ENCODE measurements around the gene TMEM187. TPM values are rescaled to one million over a fixed set of nuclear protein-coding genes. Genes with fewer than 3 reads are reported as not detected.
A peak's percentile ranks its signal among the peaks of the same experiment; 100 is the strongest.

TMEM187 gene
- total and polyA plus RNA-seq, 12 donors = 3.4 to 13.2 (median 7.5) TPM

DNA sequence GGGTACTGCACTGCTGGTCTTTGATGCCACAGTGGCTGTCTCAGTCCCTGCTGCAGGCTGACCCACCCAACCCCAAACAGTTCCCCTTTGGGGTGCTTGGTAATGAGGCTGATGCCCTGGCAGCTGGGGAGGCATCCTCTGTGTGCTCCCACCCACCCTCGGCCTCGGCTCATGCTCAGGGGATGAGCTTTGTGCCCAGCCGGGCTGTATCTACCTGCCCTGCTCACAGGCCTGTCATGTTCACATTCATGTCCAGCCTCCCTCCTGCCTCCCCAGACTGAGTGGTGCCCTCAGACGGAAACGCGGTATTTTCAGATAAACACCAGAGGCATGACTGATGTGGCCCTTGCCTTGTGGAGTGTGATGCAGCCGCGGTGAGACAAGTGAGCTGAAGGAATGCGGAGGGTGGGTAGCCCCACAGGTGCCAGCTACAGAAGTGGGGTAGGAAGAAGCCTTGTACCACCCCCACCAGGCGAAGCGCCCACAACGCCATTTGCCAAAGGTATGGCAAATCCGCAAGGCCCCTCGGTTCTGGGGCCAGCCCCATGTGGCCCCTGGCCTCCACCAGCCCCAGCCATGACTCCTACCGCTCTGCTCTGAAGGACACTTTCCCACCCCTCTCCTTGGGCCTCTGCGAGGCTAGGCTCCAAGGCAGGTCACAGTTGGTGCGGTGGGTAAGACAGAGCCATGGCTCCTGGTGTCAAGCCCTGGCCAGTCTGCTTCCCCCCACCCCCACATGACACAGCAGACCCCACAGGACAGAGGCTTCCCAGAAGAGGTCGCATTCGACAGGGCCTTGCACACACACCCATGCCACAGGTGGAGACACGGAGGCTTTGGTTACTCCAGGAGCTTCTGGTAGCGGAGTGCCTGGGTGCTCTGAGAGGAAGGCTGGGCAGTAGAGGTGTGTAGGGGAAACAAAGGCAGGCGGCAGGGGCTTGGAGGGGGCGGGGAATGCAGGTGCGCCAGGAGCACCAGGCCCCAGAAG, 26.3 kb upstream of the TMEM187 start:
- TF ChIP-seq, protein P1, sequence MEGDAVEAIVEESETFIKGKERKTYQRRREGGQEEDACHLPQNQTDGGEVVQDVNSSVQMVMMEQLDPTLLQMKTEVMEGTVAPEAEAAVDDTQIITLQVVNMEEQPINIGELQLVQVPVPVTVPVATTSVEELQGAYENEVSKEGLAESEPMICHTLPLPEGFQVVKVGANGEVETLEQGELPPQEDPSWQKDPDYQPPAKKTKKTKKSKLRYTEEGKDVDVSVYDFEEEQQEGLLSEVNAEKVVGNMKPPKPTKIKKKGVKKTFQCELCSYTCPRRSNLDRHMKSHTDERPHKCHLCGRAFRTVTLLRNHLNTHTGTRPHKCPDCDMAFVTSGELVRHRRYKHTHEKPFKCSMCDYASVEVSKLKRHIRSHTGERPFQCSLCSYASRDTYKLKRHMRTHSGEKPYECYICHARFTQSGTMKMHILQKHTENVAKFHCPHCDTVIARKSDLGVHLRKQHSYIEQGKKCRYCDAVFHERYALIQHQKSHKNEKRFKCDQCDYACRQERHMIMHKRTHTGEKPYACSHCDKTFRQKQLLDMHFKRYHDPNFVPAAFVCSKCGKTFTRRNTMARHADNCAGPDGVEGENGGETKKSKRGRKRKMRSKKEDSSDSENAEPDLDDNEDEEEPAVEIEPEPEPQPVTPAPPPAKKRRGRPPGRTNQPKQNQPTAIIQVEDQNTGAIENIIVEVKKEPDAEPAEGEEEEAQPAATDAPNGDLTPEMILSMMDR (IDR thresholded peaks at IDR 0.05) = no peak
- H3K4me3 ChIP-seq = no peak overlapping the region
- H3K27ac ChIP-seq = peak overlapping the region in 2 of 10 donors; percentile 70 to 78
- ATAC-seq (no peak), DNase-seq (no peak)
- peaks cover 0 to 48% (median 11%) of the 10 kb centered on the region in 9 donors for H3K4me1 ChIP-seq
- peaks cover 0 to 34% (median 0%) of the 10 kb centered on the region in 9 donors for H3K36me3 ChIP-seq
- H3K27me3 ChIP-seq = peaks cover 0 to 38% (median 0%) of the 10 kb centered on the region in 7 donors
- intact Hi-C loops (cut with DNase I) = loop anchor here in 2 of 10 donors (5.0 to 10.0 kb wide), 2 partner anchors 151 to 184 kb away; partner anchors contain the start of genes IDH3G (in 1 of the 2), PLXNB3 (in 1 of the 2) and SSR4 (in 1 of the 2)
- whole genome bisulfite sequencing, 2 donors = 82 to 85% methylated on average over 22 to 24 of the region's 24 CpGs
- no peaks in the 10 kb centered on the region for H3K9me3 ChIP-seq

DNA sequence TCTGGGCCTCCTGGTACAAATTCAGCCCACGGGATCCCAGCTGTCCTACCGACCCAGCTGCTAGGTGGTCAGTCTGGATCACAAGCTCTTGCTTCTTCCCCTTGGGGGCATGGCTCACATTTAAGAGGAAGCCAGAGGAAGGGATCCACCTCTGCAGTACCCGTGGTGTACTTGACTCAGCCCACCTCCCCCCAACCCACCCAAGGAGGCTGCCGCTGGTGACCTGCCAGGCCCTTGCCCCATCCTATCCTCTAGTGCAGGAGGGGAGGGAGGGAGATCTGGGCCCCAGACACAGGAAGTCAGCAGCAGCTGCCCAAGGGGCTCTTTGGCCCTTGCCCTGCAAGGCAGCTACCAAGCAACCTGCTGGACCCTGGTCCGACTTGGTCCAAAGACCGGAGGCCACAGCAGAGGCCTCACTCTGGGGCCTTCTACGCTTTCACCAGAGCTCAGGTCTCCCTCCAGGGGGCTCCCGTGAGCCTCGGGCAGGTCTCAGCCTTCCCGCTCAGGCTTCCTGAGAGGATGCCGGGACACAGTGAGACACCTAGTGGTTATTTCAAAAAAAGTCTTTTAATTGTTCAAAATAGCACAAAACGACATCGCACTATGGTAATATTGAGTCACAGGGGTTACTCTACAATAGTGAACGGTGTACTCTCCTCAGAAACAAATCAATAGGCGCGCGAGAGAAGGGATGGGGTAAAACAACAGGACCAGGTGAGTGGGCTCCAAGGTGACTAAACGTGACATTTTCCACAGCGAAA, 25.4 kb upstream of the TMEM187 start:
- intact Hi-C loops (cut with DNase I) = loop anchor here in 2 of 10 donors (5.0 to 10.0 kb wide), 2 partner anchors 152 to 185 kb away; partner anchors contain the start of genes IDH3G (in 1 of the 2), PLXNB3 (in 1 of the 2) and SSR4 (in 1 of the 2)

GRCh38 chrX:153948002-153948466, 24.5 kb upstream of the TMEM187 start:
- ATAC-seq = peak in 5 of 8 donors; percentile 47 to 65 (median 55)
- peak overlapping the region; percentile 11 to 78 (median 70) for H3K27ac ChIP-seq
- peaks cover 0 to 40% (median 13%) of the 10 kb centered on the region in 9 donors for H3K4me1 ChIP-seq
- H3K36me3 ChIP-seq = peaks cover 0 to 52% (median 4%) of the 10 kb centered on the region in 9 donors
- TF ChIP-seq, protein P1 (IDR thresholded peaks at IDR 0.05) = no peak
- H3K4me3 ChIP-seq = no peak overlapping the region
- DNase-seq = peak in 1 of 2 donors; percentile 35
- H3K9me3 ChIP-seq = no peaks in the 10 kb centered on the region
- intact Hi-C loops (cut with DNase I) = loop anchor here in 3 of 10 donors (2.0 to 10.0 kb wide), 4 partner anchors 25 to 186 kb away; partner anchors contain the start of genes PLXNB3 (in 2 of the 3), IDH3G (in 1 of the 3) and SSR4 (in 1 of the 3)
- WGBS, 2 donors = 43 to 58% methylated on average over 9 to 10 of the region's 10 CpGs
- peaks cover 0 to 20% (median 0%) of the 10 kb centered on the region in 7 donors for H3K27me3 ChIP-seq

More for the DNA sequence above, 25.4 kb upstream of the TMEM187 start:
- DNase-seq = peak; percentile 64 to 73
- H3K4me1 ChIP-seq = peaks cover 0 to 40% (median 11%) of the 10 kb centered on the region in 9 donors
- WGBS, 2 donors = 40 to 42% methylated on average over 19 of the region's 19 CpGs
- no peak overlapping the region for H3K4me3 ChIP-seq
- peak overlapping the region; percentile 11 to 78 (median 70) for H3K27ac ChIP-seq
- peak; percentile 48 to 81 (median 71) for ATAC-seq
- H3K9me3 ChIP-seq = no peaks in the 10 kb centered on the region
- TF ChIP-seq, protein P1 (IDR thresholded peaks at IDR 0.05) = peak; percentile 62 to 91 (median 75)
- peaks cover 0 to 43% (median 3%) of the 10 kb centered on the region in 9 donors for H3K36me3 ChIP-seq
- H3K27me3 ChIP-seq = peaks cover 0 to 29% (median 0%) of the 10 kb centered on the region in 7 donors
